Stimulated activated CD4-positive, alpha-beta T cell treated with anti-CD3 and anti-CD28 coated beads, TNF-alpha, amount 100 ng/mL, for 24 hours (primary cell): Measurements from ENCODE around the gene TPK1.

Source experiments
- DNase-seq, 3 experiments: peaks; one replicate each; pipeline ENCODE4 v3.0.0-alpha.2; 2020; ENCODE audit warnings: low read depth in 3 of 3

TPK1 gene

GRCh38 chr7:144723301-144723700 is 112.6 kb downstream of the TPK1 start:
- DNase-seq: no peak

- DNase-seq: no peak
These were observed 115.1 kb downstream of the TPK1 start for GRCh38 chr7:144720710-144721109.

DNA sequence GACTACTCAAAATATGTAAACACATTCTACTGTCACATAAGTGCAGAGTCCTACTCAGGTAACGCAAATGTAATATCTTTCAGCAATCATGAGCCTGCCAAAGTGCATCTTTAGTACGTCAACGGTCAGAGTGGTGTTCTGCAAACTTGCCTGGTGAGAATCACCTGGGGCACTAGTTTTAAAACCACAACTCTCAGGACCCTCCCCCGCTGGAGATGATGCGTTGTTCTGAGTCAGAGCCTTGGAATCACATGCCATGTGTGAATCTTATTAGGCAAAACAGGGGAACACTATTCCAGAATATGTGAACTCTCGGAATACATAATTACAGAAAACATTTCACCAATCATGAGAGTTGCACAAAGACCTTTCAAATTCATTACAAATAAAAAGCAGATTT is 115.7 kb downstream of the TPK1 start:
- DNase-seq: no peak

DNA sequence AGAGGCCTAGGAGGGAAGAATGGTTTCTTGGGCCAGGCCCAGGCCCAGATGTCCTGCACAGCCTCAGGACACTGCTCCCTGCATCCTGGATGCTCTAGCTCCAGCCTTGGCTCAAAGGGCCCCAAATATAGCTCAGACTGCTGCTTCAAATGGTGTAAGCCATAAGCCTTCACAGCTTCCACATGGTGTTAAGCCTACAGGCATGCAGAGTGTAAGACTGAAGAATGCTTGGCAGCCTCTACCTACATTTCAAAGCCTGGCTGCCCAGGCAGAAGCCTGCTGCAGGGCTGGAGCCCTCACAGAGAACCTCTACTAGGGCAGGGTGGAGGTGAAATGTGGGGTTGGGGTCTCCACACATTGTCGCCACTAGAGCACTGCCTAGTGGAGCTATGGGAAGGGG is 118.1 kb downstream of the TPK1 start:
- DNase-seq: no peak

- DNase-seq: no peak
These were observed 122.0 kb downstream of the TPK1 start for GRCh38 chr7:144713850-144714249.

- DNase-seq: no peak
These were observed 125.1 kb downstream of the TPK1 start for GRCh38 chr7:144710791-144711190.

- no peak for DNase-seq
These were observed 126.8 kb downstream of the TPK1 start for GRCh38 chr7:144709066-144709465.

- no peak for DNase-seq
These were observed 144.6 kb downstream of the TPK1 start for GRCh38 chr7:144691240-144691639.

- no peak for DNase-seq
These were observed 153.1 kb downstream of the TPK1 start for GRCh38 chr7:144682581-144683280.

DNA sequence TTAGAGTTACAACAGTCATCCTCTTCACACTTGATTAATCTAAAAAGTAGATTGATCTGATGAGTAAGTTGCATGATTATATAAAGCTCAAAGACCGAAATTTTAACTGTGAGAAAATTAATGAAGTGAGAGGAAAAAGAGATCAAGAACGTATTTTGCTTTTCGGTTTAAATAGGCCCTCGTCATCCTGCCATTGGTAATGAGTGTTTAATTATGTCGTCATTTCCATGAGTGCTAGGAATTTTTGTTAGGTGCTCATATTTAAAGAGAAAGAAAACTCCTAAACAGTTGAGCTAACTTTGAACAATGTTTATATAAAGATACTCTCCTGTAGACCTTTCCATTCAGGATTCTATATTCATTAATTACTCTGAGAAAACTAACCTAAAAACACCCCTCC is 159.4 kb downstream of the TPK1 start:
- no peak for DNase-seq

DNA sequence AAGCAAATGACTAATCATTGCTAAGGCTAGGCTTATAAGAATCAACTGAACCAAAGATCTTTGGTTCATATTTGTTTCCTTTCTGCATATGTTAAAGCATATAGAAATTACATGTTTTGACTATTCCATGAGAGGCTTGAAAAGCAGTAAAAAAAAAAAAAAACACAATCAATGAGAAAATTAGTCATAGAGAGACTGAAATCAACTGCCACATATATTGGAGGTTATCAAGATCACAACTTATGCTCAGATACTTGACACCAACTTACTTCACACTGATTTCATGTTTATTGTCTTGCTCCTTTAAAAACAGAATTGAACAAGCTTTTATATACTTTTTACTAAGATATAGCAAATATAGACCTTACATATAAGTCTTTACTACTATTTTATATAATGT is 161.3 kb downstream of the TPK1 start:
- no peak for DNase-seq

DNA sequence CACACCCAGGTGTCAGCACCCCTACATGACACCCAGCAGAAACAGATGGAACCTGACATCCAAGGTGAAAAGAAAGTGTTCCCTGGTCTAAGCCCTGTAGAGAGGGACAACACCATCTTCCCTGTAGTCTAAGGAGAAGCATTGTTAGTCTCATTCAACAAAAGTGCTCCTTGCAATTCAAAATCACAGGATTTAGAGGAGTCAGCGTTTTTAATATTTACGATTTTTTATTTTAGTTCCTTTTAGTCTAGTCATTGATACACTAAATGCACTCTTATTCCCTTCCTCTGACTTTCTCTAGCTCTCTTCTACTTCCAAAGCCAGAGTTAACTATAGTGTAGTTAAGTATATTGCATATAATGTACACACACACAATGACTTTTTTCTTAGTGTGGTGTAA is 163.0 kb downstream of the TPK1 start:
- no peak for DNase-seq

GRCh38 chr7:144671429-144671828 is 164.4 kb downstream of the TPK1 start:
- DNase-seq: no peak

GRCh38 chr7:144670218-144670617 is 165.6 kb downstream of the TPK1 start:
- no peak for DNase-seq

GRCh38 chr7:144668503-144668902 is 167.3 kb downstream of the TPK1 start:
- no peak for DNase-seq

DNA sequence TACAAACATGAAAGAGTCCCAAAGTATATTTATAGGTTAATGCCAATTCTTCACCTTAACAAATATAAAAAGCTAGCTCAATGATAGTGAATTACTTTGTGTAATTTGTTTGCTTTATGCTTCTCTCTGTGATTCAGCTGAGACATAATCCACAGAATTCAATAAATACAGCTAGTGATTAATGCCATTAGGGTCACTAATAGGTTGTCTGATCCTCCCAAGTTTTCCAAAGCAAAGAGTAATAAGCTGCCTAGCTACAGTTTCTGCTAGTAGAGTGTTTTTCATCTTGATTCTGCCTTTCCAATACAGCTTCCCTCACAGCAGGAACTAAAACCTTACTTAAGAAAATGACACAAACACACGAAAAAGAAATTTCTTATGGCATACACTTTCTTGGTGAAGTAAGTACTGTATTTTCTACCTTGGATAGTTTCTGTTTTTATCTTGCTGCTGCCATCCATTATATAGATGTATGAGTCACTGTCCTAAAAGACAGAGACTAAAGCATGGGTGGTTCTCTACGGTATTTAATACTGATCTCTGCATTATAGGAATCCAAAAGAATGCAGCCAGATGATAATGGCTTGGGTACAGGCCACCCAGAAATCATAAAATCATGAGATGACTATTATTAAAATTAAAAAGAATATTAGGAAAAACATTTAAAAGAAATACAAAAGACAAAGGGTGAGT is 170.0 kb downstream of the TPK1 start:
- no peak for DNase-seq

DNA sequence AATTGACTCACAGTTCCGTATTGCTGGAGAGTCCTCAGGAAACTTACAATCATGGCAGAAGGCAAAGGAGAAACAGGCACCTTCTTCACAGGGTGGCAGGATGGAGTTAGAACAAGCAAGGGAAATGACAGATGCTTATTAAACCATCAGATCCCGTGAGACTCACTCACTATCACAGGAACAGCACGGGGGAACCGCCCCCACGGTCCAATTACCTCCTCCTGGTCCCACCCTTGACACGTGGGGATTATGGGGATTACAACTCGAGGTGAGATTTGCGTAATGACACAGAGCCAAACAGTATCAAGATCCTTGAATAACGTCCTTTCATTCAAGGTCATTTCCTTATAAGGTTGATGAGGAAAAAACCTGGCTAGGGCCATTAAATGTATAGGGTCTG is 176.6 kb downstream of the TPK1 start:
- DNase-seq: no peak

DNA sequence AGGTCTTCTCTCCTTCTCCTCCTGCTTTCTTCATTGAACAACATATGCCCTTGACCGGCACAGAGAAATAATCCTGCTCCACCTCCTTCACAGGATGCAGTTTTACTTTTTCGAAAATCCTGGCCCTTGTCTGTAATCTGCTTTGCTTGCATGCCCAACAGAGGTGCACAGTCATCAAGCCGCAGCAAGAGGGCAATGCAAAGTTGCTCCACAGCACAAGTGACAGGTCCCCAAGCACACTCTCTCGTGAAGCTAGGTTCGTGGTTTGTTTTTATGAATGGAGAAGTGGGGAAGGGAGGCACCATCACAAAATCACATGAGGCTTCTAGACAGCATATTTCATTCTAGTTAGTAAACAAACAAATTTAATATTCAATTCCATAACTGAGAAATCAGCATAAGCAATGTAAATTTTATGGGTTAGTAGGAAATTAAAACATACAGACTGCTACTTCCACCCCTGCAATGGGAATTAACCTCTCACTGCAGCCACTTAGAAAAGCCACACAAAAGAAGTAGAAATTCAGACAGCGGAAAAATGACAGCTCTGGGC is 178.8 kb downstream of the TPK1 start:
- DNase-seq: no peak

GRCh38 chr7:144653449-144653848 is 182.4 kb downstream of the TPK1 start:
- no peak for DNase-seq

DNA sequence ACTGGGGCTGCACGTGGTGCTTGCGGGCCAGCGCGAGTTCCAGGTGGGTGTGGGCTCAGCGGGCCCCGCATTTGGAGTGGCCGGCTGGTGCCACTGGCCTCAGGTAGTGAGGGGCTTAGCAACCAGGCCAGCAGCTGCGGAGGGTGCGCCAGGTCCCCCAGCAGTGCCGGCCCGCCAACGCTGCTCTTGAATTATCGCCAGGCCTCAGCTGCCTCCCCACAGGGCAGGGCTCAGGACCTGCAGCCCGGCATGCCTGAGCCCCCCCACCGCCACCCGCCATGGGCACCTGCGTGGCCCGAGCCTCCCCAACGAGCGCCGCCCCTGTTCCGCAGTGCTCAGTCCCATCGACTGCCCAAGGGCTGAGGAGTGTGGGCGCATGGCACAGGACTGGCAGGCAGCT is 185.4 kb downstream of the TPK1 start:
- no peak for DNase-seq

DNA sequence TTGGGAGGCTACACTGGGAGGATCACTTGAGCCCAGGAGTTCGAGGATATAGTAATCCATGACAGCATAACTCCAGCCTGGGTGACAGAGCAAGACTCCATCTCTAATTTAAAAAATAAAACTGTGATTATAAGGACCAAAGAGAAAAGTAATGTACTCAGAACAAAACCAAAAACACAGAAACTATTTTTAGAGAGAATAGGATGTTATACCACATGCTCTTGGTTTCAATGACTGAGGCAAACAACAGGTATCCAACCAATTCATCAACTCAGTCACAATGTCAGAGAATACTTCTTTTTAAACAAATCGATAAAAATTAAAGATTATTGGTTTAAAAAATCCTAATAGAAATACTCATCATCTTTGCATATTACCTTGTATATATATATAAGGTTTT is 186.7 kb downstream of the TPK1 start:
- DNase-seq: no peak

DNA sequence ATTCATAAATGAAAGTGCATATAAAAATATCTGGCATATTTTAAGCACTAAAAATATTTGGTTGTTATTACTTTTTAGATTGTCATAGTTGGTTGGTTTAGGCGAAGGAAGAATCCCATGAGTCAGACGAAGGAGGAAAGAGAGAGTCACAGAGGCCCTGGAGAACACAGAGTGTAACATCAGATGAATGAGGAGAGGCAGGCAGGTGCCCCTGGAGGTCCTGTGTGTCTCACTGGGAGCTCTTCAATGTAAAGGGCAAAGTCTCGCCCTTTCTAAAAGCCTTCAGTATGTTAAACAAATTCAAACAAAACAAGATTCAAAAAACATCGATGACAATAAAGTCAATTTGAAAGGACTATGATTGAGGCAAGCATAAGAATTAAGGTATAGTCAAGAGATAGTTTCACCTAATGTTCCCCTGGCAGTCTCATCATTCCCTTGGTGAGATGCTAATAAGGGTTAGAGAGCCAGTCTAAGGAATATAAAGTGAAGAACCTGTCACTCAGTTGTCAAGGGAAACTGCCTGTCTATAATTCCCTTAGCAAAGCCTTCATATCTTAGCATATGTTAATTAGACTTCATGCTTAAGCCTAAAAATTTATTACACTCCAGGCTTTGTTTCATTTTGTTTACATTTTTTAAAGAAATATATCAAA is 194.3 kb downstream of the TPK1 start:
- DNase-seq: no peak

GRCh38 chr7:144632724-144633123 is 203.1 kb downstream of the TPK1 start:
- DNase-seq: no peak
